Left renal pelvis (tissue), 4 donors: ENCODE data around the gene EYS. TPM values are rescaled to one million over a fixed set of nuclear protein-coding genes. Genes with fewer than 3 reads are reported as not detected.

Experiments
- DNase-seq, 4 donors: peaks; one replicate each; pipeline ENCODE4 v3.0.0-alpha.2; 2013; ENCODE audit warnings: low read depth in 4 of 4, low spot score in 3 of 4
- polyA plus RNA-seq, 4 donors: library from polyadenylated mRNA; unstranded; fragments of 120-200 nt; gene quantifications; one replicate each; pipeline ENCODE4 v1.2.1, GENCODE V29; 2013; ENCODE audit not compliant: insufficient read length in 4 of 4

EYS gene
- polyA plus RNA-seq, 4 donors, result 0.66 to 1.1 (median 0.72) TPM

DNA sequence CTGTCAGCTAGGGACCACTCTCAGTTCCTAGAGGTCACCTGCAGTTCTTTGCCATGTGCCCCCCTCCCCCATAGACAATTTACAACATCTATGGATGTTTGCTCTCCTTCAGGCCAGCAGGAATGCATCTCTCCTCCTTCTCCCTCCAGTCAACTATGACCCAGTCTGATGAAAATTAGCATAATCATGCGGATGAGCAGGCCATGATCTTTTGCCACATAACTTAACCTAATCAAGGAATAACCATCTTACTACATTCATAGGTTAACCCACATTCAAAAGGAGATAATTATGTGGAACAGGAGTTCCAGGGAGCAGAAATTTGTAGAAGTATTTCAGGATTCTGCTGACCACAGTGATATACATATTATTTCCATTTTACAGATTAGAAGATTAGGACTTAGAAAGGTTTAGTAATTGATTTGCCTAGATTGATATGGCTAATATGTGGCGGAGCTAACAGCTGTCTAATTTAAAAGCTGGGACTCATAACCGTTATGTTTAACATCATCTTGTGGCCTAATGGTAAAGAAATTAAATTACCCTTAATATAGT, 1585.9 kb downstream of the EYS start:
- no peak for DNase-seq

DNA sequence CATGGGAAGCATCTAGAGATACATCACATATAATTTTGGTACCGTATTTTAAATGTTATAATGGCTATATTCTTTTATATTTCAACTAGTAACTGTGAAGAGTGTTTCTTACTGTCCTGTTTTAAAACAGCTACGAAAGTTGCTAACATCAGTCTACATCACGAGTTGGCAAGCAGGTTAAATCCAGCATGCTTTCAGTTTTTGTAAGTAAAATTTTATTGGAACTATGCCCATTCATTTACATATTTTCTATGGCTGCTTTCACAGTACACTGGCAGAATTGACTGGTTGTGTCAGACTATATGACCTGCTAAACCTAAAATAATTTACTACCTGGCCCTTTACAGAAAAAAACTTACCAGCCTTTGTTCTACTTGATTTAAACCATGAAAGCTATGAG, 1593.3 kb downstream of the EYS start:
- DNase-seq, result no peak

DNA sequence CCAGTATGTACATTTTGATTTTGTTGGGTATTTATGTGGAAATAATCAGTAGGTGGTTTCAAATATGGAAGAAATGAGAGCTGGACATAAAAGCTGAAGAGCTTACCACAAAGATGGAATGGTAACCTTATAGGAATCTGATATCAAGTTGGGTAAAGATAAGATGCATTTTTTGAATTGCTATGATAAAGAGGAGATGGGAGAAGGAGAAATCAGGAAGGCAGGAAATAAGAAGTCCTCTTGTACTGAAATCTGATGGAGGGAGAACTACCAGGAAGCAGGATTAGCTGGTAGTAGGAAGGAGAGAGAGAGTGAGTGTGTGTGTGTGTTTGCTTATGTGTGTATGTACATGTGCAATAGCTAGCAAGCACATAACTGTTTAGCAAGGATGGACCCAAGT, 1603.0 kb downstream of the EYS start:
- no peak for DNase-seq

DNA sequence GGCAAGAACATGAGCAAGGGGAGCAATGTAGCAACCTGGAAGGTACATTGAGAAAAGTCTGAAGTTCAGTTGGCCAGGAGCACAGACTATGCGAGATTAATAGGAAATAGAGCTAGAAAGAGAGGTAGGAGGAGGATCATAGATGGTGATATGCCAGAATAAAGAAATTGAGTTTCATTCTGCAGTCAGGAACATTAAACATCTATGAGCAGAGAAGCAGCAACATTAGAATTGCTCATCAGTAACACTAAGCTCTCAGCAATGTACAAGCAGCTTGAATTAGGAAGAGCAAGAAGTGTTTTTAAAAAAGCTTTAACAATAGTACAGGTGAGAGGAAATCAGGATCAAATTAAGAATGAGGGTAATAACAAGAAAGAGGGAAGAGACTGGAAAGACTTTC, 1603.5 kb downstream of the EYS start:
- DNase-seq, result no peak

DNA sequence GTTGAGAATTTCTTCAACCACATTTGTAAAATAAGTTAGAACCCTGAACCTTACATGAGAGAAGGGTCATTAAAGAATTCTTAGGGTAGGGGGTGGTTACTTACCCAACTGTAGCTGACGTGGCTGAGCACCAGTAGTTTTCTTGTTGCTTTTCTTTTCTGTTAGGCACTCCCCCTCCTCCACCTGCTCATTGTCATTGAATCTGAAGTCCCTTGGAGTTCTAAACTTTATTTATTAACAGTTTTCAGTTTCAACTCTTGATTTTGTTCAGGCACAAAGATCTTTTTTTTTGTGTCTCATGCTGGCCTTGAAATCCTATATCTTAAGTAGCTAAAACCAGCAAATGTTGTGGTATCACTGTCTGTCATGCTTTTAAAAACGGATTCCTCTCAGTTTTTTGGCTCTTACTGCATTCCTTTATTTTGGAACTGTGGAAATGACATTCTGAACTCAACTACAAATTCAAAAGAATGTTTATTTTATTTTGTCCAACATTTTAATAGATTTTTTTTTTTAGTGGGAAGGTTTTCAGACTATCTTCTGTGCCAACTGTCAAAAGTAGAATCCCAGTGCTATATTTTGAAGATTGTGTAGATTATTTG, 1606.2 kb downstream of the EYS start:
- no peak for DNase-seq

DNA sequence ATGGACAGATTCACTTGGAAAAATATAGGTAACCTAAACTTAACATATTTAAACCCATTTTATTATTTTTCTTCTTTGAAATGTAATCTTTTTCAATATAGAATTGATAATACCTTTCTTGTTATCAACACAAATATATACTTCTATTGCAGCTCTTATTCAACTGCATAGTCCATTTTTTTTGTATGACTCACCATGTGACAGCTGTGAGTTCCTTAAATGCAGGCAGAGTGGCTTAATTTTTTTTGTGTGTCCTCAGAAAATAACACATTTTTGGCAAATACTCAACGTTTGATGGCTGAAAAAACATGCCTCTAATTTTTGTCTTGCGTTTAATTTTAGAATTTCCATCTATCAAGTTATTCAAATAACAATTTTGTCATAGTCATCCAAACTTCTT, 1616.7 kb downstream of the EYS start:
- no peak for DNase-seq

DNA sequence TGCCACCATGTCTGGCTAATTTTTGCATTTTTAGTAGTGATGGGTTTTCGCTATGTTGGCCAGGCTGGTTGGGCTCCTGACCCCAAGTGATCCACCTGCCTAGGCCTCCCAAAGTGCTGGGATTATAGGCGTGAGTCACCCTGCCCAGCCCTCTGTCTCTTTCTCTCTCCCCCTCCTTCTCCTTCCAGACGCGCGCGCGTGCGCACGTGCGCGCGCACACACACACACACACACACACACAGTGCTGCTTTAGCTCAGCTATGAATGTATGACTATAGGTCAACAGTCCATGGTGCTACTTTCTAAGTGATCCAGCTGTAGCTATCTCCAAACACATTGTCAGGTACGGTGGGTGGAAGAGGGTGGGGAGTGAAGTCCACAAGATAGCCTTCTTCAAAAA, 1621.9 kb downstream of the EYS start:
- DNase-seq, result no peak

DNA sequence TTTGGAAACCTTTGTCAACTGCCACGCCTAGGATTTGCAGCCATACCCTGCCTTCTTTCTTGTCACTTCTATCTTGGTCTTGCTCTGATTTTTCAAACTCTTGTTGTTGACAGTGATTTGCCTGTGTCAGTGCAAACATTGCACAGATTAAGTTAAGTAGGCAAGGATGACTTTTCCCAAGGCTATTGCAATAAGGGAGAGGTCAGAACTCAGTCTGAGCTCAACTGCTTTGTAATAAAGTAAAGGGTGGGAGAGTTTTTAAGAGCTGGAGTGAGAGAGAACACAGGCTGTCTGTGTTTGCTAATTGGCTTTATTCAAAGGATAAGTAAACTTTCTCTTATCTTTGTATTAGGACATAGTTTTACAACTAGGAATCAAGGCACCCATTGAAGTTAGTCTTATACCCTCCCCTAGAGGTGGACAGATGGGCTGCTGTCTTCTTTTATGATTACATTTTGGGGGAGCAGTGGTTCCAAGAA, 1622.8 kb downstream of the EYS start:
- DNase-seq, result no peak

DNA sequence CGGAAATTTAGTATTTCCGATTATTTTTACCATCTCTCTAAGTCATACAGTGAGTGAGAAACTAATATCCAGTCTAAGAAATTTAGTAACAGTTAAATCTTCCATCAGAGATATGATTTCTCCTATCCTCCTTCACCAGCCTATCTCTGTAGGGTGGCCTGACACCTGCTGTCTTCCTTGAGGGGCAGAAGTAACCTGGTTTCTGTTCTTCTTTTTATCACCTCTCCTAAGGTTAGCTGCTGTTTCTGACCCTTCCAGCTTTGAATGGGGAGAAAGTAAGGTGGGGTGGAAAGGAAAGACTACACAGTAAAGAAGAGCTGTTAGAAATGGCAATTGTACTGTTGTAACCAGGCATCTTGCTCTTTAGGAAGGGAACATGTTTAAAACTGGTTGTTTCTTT, 1623.8 kb downstream of the EYS start:
- no peak for DNase-seq

DNA sequence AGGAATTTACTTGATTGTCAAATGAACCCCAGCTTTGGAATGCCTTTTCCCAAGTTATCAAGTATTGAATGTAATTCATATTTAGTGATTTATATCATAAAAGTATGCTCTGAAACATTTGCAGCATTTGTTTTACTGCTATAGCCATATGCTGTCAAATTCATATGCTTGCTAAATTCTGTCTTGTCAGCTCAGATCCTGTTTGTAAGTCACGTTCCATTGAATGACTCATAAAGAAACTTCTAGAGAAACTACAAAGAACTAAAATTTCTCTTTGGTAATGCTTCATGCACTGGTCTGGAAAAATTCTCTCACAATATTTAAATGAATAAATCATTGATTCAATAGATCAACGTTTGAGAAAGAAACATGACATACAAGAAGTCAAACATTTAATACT, 1625.6 kb downstream of the EYS start:
- no peak for DNase-seq

DNA sequence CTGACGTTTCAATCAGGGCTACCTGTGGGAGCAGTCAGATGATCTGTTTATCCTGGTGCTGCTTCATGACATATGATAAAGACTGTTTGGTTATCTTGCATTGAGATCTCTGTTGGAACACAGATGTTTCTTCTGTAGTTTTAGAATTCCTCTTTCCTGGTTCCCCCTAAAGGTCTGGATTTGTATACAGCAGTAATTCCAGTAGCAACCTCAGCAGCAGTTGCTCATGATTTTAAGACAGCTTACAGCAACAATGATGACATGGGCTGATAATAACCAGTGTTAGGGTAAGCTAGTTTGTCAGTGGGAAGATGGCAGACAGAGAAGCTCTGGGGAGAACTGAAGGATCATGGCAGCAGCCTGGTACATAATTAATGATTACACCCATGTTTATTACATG, 1632.0 kb downstream of the EYS start:
- DNase-seq, result no peak

DNA sequence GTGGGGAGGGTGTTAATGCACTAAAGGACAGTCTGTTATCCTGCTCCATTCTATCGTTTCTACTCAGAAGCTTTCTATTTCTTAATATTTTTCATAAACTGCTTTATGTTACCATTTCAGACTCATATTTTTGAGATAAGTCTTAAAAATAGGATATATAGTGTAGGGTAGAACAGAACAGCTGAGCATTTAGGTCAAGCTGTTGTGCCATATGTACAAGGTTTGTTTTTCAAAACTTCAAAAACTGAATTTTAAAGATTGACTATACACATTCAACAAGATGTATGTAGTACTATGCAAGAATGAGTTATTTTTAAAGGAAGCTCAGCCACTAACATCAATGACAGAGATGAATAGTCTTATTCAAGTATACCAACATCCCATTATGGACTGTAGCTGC, 1634.3 kb downstream of the EYS start:
- DNase-seq, result no peak

DNA sequence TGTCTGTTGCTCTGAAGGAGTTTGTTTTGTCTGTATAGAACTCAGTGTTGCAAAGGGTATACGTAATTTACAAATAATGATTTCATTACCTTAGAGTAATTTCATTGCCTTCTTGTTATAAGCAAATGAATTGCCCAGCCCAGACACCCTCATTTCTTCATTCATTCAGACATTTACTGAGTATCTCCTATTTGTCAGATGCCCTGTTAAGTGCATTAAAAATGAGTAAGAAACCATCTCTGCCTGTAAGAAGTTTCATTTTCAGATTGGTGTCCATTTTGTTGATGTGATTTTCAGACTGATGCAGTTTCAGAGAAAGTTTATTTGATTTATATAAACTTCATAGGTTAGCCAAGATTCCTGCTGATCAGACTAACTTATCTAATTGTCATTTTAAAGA, 1642.1 kb downstream of the EYS start:
- no peak for DNase-seq

DNA sequence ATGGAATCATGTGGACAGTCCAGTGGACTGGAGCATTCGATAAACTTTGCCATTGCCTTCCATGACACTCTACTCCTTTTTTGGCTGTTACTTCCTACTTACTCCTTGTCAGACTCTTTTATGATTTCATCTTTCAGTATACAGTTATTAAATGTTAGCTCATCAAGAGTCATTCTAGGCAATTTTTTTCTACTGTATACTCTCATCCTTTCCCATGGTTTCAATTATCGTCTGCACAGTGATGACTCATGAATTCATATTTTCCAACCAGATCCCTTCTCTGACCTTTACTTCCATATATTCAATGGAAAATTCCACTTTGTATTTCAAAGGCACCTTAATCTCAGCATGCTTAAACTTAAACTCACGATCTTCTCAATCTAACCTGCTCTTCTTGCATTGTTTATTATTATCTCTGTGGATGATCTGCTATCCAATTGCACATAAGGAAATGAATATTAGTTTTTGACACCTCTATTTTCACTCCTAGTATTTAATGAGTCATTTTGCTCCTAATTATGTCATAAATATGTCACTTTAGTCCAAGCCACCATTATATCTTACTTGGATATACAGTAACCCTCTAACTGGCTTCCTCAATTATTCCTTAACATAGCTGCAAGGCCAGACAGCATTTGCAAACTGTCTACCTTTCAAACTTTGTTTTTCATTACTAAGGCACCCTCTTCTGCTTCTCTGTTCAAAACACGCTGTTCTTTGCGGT, 1643.9 kb downstream of the EYS start:
- DNase-seq, result no peak

DNA sequence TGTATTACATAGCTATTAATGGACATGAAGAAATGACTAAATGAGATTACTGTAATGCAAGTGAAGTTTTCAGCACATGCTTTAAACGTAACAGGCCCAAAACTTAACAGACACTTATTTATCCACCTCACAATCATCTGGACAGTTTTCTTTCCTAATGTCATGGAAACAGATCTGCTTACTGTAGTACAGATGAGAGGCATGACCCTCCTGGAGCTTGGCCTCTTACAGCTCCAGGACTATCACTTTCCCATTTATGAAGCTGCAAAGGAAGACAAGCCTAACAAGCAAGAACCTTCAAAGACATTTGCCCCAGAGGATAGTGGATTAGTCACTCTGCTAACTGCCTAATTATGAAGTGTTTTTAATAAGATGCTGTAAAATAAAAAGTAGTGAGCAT, 1652.2 kb downstream of the EYS start:
- no peak for DNase-seq

DNA sequence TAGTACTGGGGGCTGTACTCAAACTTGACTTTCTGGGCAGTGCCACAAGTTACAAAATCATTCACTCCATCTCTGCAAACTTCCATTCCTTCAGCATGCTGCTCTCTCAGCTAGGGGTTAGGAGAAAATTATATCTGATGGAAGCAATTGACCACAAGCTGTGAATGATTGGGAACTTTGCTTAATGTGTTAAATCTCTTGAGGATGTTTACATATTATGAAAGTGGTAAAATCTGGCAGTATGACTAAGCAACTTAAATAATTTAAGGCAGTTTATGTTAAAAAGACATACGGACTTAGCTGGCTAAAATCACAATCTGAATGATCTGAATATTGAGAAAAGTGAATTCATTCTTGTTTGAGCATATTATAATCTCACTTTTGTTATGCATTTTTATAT, 1656.4 kb downstream of the EYS start:
- DNase-seq, result no peak

DNA sequence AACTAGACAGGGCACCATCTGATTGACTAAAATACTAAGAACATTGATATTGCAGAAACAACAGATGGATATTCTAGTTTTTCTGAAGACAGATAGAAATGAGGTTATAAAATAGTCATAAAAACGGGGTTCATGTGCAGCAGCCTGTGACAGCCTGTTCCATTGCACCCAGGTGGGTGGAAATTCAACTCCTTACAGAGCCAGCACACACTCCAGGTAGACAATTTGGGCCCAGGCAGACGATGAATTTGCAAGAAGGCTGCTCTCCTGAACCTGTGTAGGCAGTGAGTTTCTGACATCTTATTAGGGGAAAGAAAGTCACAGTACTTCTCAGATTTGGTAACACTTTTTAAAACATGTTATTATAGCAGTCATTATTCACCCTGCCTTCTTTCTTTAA, 1657.3 kb downstream of the EYS start:
- no peak for DNase-seq

DNA sequence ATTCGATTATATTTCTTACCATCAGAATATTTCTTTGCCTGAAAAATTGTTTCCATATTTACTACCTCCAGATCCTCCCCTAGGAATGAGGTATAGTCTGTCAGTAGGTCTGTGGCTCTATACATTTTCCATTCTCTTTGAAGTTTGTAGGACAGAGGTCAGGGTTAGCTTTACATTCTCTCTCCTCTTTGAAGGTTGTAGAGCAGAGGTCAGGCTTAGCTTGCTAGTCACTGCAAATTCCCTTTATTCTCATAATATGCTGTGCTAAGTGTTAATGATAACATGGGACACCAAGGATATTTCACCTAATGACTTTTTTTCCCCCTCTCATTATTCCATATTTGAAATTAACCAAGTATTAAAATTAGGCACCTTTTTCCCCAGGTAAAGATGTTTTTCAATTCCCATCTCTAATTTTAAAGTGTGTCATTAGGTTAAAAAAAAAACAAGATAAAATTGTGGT, 1660.2 kb downstream of the EYS start:
- no peak for DNase-seq

DNA sequence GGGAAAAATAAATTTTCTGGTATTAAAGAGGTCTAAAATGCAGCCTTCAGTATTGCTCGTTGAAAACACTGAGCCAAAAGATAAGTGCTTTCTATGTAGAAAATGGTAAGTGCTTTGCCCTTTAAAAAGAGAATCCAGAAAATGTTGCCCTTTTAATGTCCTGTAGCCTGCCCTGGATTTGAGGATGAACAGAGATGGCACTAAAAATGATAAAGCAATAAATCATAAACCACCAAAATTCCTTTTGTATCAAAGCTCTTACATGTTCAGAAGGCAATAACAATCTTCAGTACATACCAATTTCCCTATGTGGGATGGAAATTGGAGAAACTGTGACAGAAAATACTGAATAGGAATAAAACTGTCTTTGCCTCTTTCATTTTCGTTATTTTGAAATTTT, 1665.7 kb downstream of the EYS start:
- no peak for DNase-seq

DNA sequence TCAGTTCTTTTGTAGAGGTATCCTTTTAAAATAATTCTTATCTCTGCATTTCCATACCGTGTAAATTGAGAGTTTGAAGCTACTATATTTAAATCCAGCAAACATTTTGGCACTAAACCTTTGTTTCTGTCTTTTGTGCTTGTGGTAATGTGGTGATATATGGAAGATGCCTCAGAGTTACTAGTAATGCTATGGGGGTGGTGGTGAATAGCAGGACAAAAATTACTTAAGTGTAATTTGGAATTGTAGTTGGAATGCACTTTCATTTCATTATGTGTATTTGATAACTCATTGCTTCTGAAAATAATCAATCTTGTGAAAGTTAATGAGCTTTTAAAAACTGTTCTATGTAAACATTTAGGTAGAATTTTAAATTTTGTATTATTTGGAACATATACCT, 1666.9 kb downstream of the EYS start:
- DNase-seq, result no peak

DNA sequence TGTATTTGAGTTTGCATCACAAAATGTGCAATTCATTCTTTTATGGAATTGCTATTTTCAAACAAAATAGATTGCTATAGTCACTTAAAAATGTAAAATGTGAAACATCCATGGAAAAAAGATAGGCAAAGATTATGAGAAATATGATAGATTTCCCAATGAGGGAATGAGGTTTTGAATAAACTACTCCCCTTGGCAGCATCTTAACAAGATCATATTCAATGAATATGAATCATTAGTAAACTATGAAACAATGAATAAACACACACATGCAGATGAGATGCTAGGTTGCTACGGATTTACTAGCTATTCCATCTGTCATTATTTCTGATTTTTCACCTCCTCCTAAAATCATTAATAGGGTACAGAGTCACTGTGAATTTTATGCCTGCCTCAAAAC, 1669.6 kb downstream of the EYS start:
- no peak for DNase-seq

DNA sequence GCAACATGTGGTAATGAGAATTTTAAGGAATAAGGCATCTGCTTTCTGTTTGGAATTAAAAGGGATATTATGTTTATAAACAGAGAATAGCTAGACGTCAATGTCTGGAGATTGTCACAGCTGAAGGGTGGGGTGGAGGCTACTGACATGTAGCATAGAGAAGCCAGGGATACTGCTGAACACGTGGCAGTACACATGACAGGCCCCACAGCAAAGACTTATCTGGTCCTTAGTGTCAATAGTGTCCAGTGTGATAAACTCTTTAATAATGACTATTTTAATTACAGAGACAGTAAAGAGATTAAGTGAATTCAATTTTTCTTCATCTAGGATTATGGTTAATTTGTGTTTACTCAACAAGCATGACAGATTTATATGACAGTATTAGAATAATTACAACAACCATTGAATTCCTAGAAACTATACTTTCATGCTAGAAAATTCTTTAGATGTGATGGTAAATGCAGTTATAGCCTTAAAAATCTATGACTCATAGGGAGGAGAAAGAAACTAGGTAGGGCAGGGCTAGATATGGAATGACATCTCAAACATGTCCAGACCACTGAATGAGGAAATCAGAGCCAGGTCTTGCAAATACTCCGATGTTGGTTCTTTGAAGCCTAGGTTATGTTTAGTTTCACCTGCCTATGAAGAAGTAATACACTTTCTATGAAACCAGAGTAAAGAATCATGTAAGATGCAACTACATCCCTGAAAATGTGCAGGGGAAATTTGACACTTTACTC, 1671.9 kb downstream of the EYS start:
- DNase-seq, result no peak
